ENCODE measurements around the gene LACC1.

GRCh38 chr13:43865892-43866291, 13.8 kb upstream of the LACC1 start:
- TF ChIP-seq TAF1 (IDR thresholded peaks at IDR 0.05; ENCODE audit: low read depth) = no peak
- no peak for TF ChIP-seq NFIC (IDR thresholded peaks at IDR 0.05)
- TF ChIP-seq YY1 (IDR thresholded peaks at IDR 0.05; ENCODE audit: low read depth) = no peak
- TF ChIP-seq EP300 (IDR thresholded peaks at IDR 0.05; ENCODE audit: borderline replicate concordance) = no peak
- TF ChIP-seq, protein P1, sequence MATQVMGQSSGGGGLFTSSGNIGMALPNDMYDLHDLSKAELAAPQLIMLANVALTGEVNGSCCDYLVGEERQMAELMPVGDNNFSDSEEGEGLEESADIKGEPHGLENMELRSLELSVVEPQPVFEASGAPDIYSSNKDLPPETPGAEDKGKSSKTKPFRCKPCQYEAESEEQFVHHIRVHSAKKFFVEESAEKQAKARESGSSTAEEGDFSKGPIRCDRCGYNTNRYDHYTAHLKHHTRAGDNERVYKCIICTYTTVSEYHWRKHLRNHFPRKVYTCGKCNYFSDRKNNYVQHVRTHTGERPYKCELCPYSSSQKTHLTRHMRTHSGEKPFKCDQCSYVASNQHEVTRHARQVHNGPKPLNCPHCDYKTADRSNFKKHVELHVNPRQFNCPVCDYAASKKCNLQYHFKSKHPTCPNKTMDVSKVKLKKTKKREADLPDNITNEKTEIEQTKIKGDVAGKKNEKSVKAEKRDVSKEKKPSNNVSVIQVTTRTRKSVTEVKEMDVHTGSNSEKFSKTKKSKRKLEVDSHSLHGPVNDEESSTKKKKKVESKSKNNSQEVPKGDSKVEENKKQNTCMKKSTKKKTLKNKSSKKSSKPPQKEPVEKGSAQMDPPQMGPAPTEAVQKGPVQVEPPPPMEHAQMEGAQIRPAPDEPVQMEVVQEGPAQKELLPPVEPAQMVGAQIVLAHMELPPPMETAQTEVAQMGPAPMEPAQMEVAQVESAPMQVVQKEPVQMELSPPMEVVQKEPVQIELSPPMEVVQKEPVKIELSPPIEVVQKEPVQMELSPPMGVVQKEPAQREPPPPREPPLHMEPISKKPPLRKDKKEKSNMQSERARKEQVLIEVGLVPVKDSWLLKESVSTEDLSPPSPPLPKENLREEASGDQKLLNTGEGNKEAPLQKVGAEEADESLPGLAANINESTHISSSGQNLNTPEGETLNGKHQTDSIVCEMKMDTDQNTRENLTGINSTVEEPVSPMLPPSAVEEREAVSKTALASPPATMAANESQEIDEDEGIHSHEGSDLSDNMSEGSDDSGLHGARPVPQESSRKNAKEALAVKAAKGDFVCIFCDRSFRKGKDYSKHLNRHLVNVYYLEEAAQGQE (IDR thresholded peaks at IDR 0.05; ENCODE audit: low read depth) = no peak
- no peak for TF ChIP-seq RAD21 (IDR thresholded peaks at IDR 0.05; ENCODE audit: low read depth)
- no peak for TF ChIP-seq CEBPB (IDR thresholded peaks at IDR 0.05)
- no peak for TF ChIP-seq TEAD4 (IDR thresholded peaks at IDR 0.05)
- no peak for TF ChIP-seq MAX (IDR thresholded peaks at IDR 0.05)
- TF ChIP-seq FOXM1 (IDR thresholded peaks at IDR 0.05; ENCODE audit: borderline replicate concordance, low read depth) = no peak
- no peak for TF ChIP-seq TCF12 (IDR thresholded peaks at IDR 0.05; ENCODE audit: low read depth)
